ENCODE data around the gene KIR2DL4.

- TF ChIP-seq EP300 (IDR thresholded peaks at IDR 0.05) (no peak), CTCF (IDR thresholded peaks at IDR 0.05) (no peak), POLR2A (IDR thresholded peaks at IDR 0.05) (no peak)
These were observed 2.5 kb downstream of the KIR2DL4 start for GRCh38 chr19:54805665-54806515.

Data from suprapubic skin (tissue), 3 donors.